MV-4-11 (cell line): Measurements from ENCODE around the gene TNFRSF4.
A peak's percentile ranks its signal among the peaks of the same experiment; 100 is the strongest.

Source experiments
- DNase-seq: peaks from one replicate; lab custom pipeline; 2025; lab: John Stamatoyannopoulos, UW

Gene TNFRSF4

GRCh38 chr1:1217621-1218523, 3.9 kb upstream of the TNFRSF4 start:
- no peak for DNase-seq

DNA sequence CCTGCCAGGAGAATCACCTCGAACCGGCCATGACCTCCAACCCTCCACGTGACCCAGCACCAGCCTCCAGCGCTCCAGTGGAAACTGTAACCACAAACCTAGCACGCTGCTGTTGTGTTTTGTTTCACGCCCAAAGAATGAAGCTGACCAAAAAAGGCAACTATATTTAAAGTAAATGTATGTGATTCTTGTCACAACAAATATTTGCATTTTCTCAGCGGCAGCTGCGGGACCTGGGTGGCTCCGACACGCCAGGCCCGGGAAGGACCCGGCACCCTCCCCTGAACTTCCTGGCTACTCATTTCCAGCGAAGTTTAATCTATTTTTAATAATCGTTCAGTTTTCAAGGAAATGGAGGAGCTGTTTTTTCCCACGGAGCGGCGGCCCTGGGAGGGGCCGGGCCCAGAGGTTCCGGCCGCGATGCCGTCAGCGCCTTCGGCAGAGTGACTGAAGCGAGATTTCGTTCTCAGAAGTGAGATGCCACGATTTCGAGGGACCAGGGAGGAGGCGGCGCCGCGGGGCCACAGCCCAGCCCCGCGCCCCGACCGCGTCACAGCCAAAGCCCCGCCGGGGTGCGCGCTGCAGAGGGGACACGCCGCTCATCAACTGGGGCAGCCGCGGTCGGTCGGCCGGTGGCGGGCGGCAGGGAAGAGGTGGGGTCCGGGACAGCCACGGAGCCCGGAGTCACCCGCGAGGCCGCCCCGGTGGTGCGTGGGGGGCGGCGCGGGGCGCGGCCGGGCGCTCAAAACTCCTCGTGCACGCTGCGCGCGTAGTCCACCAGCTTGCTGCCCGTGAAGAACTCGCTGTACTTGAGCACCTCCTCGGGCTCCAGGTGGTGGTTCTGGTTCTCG, 3.0 kb upstream of the TNFRSF4 start:
- DNase-seq: no peak

DNA sequence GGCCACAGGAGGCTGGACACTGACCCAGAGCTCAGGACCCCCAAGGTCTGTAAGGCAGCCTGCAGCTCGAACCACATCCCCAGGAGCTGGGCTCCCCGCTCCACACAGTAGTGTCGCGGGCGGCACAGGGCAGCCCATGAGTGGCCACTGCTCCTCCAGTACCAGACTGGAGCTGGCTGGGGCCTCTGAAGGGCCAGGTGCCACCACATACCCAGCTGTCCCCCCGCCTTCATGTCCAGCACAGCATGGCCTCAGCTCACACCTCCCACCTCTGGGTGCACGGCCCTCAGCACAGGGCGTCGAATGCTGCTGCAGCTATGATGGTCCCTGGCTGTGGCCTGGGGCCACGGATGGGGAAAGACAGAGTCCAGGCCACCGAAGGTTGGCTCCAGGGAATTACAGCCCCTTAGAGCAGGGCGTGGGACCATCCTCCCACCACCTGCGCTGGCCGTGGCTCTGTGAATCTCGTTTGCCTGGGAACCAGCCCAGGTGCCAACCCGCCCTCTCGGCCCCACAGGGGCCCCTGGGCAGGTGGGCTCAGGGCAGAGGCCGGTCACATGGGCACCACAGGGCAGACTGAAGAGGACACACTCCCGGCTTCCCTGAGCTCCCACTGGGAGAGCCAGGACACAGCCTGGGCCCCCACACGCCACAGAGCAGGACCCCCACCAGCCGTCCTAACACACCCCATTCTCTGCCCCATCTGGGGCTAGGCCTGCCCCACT, 2.1 kb upstream of the TNFRSF4 start:
- DNase-seq: no peak

- DNase-seq: no peak
Measured at GRCh38 chr1:1215080-1215676, 1.2 kb upstream of the TNFRSF4 start.

DNA sequence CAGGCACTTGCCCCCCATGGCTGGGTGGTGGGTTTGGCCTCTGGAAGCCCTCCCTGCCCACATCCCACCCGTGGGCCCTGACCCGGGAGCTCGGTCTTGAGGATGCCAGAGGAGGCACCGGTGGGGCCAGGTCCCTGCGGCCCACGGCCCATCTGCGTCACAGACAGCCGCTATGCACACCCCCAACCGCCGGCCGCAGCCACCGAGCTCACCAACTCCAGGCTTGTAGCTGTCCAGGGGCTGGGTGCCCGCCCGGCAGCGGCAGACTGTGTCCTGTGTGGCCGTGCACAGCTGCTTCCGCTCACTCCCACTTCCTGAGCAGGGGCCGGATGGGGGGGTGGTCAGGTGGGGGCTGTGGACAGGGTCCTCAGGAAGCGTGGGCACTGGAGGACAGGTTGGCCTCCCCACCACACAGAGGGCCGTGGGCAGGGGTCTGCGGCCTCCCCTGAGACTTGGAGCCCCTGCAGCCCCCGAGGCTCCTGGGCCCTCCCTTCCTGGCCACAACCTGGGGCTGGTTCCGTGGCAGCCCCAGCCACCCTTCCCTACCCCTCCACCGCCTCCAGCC, 1.1 kb downstream of the TNFRSF4 start:
- DNase-seq: peak; percentile 47

DNA sequence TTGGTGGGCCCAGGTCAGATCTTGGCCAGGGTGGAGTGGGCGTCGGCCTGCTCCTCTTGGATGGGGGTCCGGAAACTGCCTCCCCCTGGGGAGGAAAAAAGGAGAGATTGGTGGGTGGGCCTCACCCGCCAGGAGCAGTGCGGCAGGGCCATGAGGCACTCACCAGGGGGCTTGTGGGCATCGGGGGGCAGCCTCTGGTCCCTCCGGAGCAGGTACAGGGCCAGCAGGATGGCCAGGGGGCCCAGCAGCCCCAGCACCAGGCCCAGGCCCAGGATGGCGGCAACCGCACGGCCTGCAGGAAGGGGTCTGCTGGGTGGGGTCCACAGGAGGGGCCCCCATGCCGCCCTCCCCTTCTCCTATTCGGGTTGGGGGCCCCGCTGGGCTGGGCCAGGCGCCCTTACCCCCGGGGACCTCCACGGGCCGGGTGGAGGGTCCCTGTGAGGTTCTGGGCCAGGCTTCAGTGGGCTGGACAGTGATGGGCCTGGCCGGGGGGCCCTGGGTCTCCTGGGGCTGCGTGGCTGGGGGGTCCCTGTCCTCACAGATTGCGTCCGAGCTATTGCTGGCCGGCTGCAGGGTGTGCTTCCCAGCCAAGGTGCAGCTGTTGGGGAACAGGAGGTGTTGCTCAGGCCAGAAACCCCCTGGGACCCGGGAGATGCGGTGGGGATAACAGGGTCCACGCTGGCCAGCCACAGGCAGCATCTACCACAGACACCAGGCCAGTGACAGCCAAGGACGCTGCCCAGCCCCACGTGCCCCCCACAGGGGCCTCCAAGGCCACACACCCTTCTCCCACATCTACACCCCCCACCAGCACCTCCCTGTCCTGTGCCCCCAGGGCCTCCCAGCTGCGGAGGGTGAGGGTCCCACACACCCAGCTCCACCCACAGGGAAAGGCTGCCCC, 2.2 kb downstream of the TNFRSF4 start:
- no peak for DNase-seq

GRCh38 chr1:1210726-1211540, 3.0 kb downstream of the TNFRSF4 start:
- no peak for DNase-seq

GRCh38 chr1:1208713-1209433, 5.1 kb downstream of the TNFRSF4 start:
- DNase-seq: peak; percentile 22

- DNase-seq: no peak
Measured at GRCh38 chr1:1207571-1207892, 6.4 kb downstream of the TNFRSF4 start.

GRCh38 chr1:1206966-1207531, 6.9 kb downstream of the TNFRSF4 start:
- no peak for DNase-seq

- DNase-seq: no peak
Measured at GRCh38 chr1:1206376-1206965, 7.5 kb downstream of the TNFRSF4 start, which contains the start of gene TNFRSF18. TSS of gene TNFRSF18 (minus strand) at chr1:1206592. CDS start at chr1:1206571, 21 bp downstream.

GRCh38 chr1:1205769-1206375, 8.1 kb downstream of the TNFRSF4 start:
- DNase-seq: no peak

DNA sequence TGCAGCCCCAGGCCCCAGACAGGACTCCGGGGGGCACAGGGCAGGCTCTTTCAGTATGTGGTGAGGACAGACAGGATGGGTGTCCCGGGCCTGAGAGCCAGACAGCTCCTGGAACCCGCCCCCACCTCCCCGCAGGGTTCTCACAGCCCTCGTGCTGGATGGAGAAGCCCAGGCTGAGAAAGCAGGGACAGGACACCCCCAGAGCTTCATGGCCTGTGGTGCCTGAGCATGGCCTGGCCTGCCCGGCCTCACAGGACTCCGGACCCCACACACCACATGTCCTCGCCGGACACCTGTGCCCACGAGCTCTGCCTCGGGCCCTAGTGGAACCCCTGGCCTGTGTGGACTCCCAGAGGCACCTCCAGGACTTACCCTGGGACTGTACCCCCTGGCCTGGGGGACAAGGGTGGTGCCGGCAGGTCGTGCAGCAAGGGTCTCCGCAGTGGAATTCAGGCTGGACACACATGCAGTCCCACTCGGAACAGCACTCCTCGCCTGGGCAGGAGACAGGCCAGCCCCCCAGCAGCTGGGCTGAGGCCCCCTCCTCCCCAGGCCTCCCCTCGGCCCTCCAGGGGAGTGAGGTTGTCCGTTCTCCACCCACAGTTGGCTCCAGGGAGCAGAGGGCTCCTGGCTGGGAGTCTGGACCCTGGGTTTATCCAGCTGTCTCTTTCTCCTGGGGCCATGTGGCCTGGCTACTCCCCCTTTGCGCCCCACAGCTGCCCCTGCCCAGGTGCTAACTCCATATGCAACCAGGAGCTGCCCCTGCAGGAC, 8.8 kb downstream of the TNFRSF4 start:
- DNase-seq: no peak

DNA sequence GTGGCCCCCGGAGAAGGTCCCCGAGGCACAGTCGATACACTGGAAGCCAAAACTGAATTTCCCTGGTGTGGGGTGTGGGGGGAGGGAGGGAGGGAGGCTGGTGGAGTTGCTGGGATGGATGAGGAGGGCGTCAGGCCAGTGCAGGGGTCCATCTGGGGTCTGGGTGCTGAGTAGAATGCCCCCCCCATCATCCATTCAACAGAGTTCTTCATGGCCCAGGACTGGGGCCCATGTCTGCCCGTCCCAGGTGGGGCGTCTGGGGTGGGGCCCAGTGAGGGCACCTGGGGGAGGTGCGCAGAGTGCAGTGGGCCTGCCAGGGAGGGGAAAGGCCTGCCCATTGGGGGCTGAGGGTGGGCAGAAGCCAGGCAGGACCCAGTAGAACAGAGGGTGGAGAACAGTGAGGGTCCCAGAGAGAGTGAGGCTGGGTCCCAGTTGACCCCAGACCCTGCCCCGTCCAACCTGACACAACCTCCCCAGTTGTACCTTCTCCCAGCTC, 9.5 kb downstream of the TNFRSF4 start:
- DNase-seq: no peak

DNA sequence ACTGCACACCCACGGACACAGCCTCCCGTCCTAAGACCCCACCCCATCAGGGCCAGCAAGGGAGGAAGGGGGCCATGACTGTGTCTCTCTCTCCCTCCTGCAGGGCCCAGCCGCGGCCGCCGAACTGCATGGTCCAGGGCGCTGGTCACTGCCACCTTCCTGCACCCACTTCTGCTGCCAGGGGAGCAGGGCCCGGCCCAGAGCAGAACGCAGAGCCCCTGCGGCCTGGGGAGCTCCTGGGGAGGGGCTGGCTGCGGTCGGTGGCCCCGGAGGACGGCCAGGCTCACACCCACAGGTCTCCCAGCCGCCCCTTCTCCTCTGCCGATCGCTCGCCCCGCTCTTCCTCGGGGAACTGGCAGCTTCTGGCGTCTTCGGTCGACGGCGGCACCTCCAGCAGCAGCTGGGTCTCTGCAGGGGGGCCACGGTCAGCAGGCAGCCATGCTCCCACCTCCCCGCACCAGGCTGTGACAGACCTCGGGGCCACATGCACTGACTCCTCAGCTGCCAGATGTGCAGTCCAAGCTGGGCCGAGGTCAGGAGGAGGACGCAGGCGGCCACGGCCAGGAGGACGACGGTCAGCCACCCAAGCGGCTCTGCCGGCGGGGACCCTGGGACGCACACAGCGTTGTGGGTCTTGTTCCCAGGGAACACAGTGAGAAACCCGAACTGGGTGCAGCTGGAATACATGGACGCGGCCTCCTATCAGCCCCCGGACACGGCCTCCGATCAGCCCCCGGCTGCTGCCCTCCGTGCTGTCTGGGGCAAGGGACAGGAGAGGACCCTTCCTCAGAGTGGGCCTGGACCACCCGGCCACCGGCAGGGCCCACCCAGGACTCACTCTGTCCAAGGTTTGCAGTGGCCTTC, 10.2 kb downstream of the TNFRSF4 start:
- DNase-seq: no peak
